ENCODE results near the gene KIAA1328.

Gene KIAA1328

GRCh38 chr18:37006742-37007141 lies 177.8 kb downstream of the KIAA1328 start:
- H3K4me3 ChIP-seq (ENCODE audit: low read length), result no peak overlapping the region
- TF ChIP-seq CTCF (IDR thresholded peaks at IDR 0.05; ENCODE audit: insufficient read depth, low read depth, low read length, missing control alignments), result no peak
- peak; percentile 34 for DNase-seq (ENCODE audit: low read depth)

DNA sequence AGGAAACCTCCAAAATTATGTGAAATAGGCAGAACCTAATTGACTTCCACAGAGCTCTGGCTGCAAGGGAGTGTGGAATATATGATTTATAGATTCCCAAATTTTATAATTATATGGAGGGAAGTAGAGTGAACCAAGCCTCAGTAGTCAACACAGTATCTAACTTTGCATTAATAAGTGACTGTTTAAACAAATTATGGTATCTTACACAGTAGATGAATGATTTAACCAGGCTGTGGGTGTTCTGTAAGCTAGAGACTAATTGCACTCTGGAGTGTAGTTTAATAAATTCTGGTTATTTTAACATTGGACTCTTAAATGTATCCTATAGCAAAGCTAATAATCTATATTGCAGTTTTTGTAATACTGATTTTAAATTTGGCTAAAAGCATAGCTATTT lies 183.5 kb downstream of the KIAA1328 start:
- DNase-seq (ENCODE audit: low read depth), result no peak
- H3K4me3 ChIP-seq (ENCODE audit: low read length), result no peak overlapping the region
- TF ChIP-seq CTCF (IDR thresholded peaks at IDR 0.05; ENCODE audit: insufficient read depth, low read depth, low read length, missing control alignments), result no peak

GRCh38 chr18:37019157-37019827 lies 190.4 kb downstream of the KIAA1328 start:
- H3K4me3 ChIP-seq (ENCODE audit: low read length), result no peak overlapping the region
- TF ChIP-seq CTCF (IDR thresholded peaks at IDR 0.05; ENCODE audit: insufficient read depth, low read depth, low read length, missing control alignments), result peak; percentile 77
- DNase-seq (ENCODE audit: low read depth), result peak; percentile 82

- DNase-seq (ENCODE audit: low read depth), result no peak
- TF ChIP-seq CTCF (IDR thresholded peaks at IDR 0.05; ENCODE audit: insufficient read depth, low read depth, low read length, missing control alignments), result no peak
- no peak overlapping the region for H3K4me3 ChIP-seq (ENCODE audit: low read length)
Measured at GRCh38 chr18:37033419-37033818, 204.5 kb downstream of the KIAA1328 start.

- H3K4me3 ChIP-seq (ENCODE audit: low read length), result no peak overlapping the region
- no peak for TF ChIP-seq CTCF (IDR thresholded peaks at IDR 0.05; ENCODE audit: insufficient read depth, low read depth, low read length, missing control alignments)
- no peak for DNase-seq (ENCODE audit: low read depth)
Measured at GRCh38 chr18:37042381-37042780, 213.5 kb downstream of the KIAA1328 start.

DNA sequence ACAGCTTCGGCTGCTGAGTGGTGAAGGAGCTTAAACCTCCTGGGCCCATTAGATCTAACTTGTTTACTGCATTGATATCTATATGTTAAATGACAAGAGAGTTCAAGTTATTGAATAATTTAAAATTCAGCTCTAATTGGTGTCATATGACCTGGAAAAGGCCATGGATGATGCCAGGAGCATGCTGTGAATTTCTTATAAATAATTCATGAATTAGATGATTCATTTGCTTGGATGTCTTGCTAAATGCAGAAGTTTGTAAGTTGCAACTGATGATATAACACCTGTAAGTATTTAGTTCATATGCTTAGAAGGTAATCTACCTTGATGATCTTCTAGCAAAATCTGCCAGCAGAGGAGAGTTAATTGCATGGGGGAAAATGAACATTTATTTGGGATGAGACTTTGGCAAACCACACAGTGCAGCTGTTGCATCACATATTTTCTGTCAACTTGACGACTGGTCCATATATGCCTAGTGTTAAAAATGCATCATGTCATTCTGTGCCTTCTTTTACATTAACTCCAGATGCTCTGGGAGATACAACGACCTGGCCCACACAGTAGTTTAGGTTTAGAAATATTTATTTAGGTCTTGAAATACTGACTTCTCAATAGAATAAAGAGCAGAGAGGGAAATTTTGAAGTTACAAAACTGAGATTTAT lies 226.3 kb downstream of the KIAA1328 start:
- H3K4me3 ChIP-seq (ENCODE audit: low read length), result no peak overlapping the region
- no peak for DNase-seq (ENCODE audit: low read depth)
- no peak for TF ChIP-seq CTCF (IDR thresholded peaks at IDR 0.05; ENCODE audit: insufficient read depth, low read depth, low read length, missing control alignments)

GRCh38 chr18:37064187-37064586 lies 235.3 kb downstream of the KIAA1328 start:
- H3K4me3 ChIP-seq (ENCODE audit: low read length), result no peak overlapping the region
- no peak for DNase-seq (ENCODE audit: low read depth)
- TF ChIP-seq CTCF (IDR thresholded peaks at IDR 0.05; ENCODE audit: insufficient read depth, low read depth, low read length, missing control alignments), result no peak
